Measurements from ENCODE around the gene CAVIN2.

CAVIN2 gene, protein sequence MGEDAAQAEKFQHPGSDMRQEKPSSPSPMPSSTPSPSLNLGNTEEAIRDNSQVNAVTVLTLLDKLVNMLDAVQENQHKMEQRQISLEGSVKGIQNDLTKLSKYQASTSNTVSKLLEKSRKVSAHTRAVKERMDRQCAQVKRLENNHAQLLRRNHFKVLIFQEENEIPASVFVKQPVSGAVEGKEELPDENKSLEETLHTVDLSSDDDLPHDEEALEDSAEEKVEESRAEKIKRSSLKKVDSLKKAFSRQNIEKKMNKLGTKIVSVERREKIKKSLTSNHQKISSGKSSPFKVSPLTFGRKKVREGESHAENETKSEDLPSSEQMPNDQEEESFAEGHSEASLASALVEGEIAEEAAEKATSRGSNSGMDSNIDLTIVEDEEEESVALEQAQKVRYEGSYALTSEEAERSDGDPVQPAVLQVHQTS

DNA sequence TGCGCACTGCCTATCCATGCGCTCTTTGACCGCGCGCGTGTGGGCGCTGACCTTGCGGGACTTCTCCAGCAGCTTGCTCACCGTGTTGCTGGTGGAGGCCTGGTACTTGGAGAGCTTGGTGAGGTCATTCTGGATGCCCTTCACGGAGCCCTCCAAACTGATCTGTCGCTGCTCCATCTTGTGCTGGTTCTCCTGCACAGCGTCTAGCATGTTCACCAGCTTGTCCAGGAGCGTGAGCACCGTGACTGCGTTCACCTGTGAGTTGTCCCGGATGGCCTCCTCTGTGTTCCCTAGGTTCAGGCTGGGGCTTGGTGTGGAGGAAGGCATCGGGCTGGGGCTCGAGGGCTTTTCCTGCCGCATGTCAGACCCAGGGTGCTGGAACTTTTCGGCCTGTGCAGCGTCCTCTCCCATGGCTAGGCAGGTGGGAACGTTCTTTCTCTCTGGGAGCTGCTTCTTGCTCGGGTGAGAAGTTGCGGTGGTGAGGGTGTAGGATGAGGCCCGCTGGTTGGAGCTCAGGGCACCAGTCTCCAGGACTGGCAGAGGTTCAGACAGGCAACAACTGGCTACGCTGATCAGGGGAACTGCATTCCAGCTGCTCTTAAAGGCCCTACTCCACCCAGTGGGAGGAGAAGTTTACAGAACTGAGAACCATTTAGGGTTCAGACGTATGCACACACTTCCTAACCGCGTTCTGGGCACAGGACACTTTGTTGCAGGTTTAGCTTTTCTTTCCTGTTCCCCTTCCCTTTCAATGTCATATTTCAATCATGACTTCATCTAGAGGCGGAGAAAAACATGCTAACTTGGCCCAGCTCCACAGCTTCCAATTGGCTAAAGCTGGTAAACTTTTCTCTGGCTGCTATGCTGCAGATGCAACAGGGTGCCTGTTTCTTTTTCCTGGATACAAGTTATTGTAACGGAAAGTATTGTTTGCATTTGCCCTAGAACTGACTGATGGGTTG lies at the start of gene CAVIN2:
TSS of gene CAVIN2 (minus strand) at position 574 of the 962 bp plus-strand sequence. CDS start at position 411, 163 bp downstream.
- peak; percentile 73 for DNase-seq (ENCODE audit: low read depth)

DNA sequence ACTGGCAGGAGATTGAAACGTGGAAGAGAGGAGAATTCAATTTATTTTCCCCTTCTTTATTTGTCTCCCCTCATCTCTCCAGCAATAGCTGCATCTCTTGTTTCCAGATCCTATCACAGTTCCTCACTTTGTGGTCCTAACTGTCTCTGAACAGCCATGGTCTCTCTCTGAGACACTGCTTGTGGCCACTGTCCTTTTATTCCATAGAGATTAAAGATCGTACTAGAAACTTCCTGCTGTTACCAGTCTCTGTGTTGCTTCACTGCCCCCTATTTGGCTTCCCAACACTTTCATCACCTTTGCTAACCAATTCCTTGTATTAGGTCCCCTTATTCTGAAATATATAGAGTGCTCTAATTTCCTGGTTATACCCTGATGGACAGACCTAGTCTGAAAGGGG lies 48.9 kb upstream of the CAVIN2 start:
- no peak for DNase-seq (ENCODE audit: low read depth)

DNA sequence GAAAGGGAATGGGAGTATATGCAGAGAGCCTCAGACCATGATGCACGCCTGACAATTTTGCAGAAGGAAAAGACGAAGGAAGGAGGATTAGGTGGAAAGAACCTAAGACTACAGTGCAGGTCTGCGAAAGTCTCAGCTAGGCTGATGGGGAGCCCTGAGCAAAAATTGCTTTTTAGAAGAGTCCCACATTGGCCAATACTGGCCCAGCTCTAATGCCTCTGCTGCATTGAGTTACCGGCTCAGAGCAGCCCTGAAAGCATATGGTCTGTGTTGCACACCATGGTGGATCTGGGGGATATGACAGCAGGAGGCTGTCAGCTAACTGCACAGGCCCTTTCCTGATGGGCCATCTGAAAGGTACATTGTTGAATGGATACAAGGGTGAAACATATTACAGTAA lies 48.3 kb upstream of the CAVIN2 start:
- no peak for DNase-seq (ENCODE audit: low read depth)

DNA sequence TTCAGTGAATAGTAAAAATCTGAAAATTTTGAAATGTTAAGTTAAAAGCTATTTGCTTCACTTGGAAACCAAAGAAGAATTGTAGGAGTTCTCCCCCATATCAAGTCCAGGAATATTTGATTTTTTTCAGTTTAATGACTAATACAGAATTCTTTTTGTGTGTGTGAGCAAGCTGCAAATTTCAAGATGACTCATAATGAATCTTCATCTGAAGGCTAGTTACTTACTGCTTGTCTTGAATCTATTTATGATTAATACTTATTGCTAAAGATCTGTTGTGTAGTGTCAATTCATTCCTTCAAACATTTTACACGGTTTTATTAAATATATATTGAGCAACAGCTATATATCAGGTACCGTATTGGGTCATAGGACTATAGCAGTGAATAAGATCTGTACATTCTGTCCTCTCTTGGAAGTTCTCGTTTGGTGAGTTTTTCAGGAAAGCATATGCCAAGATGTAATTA lies 47.8 kb upstream of the CAVIN2 start:
- DNase-seq (ENCODE audit: low read depth) = peak; percentile 69

DNA sequence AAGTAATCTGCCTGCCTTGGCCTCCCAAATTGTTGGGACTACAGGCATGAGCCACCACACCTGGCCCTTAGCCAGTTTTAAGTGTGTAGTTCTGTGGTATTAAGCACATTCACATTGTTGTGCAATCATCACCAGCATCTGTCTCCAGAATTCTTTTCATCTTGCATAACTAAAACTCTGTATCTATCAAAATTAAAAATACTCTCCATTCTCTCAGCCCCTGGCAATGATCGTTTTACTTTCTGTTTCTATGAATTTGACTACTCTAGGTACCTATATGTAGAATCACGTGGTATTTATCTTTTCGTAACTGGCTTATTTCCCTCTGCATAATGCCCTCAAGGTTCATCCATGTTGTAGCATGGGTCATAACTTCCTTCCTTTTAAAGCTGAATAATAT lies 45.5 kb upstream of the CAVIN2 start:
- DNase-seq (ENCODE audit: low read depth) = peak; percentile 55

DNA sequence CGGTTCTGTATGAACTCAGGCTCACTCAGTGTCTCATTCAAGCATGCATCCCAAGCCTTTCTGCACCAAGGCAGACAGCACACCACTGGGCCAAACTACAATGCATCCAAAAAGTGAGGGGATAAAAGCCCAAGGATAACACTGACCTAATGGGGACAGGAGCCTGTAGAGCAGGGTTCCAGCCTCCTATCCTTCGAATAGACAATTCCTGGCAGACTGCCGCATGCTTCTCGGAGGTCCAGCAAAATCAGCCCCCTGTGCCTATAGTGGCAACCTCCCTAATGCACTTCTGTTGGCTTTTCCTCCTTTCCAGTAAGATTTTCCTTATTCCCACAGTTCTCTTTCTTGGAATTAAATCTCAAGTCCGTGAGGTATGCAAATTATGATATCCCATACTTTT lies 44.8 kb upstream of the CAVIN2 start:
- DNase-seq (ENCODE audit: low read depth) = no peak

DNA sequence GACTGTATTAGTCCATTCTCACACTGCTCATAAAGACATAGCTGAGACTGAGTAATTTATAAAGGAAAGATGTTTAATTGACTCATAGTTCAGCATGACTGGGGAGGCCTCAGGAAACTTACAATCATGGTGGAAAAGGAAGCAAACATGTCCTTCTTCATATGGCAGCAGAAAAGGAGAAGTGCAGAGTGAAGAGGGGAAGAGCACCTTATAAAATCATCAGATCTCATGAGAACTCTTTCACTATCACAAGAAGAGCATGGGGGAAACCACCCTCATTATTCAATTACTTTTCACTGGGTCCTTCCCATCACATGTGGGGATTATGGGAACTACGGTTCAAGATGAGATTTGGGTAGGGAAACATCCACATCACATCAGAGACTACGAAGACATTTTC lies 43.0 kb upstream of the CAVIN2 start:
- DNase-seq (ENCODE audit: low read depth) = no peak

DNA sequence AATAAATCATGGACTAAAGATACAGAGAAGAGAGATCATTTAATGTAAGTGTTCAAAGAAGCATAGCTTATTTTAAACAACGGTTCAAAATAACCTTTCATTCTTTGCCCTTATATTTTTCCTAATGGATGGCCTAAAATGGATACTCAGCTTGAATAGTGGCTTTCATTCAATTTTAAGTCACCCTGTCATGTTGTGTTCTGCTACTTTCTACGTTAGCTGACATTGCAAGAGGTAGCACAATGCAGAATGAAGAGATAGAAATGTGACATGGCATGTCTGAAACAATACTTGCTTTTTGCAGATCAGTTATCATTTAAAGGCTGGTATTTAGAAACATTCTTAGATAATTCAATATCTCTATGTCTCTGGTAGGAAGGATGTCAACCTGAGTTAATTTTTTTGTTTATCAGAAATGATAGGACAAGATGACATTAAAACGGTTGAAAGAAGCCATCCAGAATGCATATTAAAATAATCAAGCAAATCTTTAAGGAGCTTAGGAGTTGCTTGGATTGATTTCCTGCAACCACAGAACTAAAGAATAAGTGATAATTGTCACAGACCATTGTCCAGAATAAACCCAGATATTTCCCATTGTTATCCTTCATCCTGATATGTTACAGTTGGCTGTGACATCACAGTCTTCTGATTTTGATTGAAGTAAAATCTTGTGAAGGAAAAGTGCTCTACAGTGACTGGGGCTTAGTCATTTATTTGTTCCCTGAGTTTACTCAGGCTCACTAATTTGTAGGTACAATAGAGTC lies 41.7 kb upstream of the CAVIN2 start:
- DNase-seq (ENCODE audit: low read depth) = no peak

DNA sequence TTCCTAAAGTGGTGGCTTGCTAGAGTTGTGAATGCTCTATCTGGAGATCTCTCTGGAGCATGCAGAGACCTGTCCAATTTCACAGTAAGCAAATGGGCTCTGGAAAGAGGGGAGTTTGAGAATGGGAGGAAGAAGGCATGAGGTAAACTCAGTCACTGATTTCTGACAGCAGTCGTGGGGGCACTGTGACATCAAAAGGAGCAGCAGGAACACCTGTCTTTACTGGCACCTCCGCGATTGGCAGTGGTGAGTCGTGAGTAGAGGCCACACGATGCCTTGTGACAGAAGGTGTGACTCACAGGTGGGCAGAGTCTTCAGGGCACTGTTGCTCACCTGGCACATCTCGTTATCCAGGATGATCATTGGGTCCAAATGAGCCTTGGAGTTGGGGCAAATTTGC lies 38.8 kb upstream of the CAVIN2 start:
- DNase-seq (ENCODE audit: low read depth) = no peak

DNA sequence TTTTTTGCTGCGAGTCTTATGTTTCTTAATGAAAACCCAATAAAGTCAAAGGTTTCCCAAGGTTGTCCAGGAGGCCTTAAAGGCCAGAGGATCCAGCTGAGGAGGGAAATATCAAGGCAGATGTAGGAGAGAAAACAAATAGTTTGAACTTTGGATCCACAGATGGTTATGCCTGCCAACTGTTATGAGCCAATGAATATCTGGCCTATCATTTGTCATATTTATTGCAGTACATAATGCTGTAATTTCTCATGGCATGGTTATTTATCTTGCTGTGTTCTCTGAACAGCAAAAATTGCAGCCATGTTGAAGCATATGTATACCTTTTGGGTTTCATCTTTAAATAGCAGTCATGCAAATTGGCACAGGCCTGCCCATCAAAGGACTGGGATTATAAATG lies 38.2 kb upstream of the CAVIN2 start:
- no peak for DNase-seq (ENCODE audit: low read depth)

DNA sequence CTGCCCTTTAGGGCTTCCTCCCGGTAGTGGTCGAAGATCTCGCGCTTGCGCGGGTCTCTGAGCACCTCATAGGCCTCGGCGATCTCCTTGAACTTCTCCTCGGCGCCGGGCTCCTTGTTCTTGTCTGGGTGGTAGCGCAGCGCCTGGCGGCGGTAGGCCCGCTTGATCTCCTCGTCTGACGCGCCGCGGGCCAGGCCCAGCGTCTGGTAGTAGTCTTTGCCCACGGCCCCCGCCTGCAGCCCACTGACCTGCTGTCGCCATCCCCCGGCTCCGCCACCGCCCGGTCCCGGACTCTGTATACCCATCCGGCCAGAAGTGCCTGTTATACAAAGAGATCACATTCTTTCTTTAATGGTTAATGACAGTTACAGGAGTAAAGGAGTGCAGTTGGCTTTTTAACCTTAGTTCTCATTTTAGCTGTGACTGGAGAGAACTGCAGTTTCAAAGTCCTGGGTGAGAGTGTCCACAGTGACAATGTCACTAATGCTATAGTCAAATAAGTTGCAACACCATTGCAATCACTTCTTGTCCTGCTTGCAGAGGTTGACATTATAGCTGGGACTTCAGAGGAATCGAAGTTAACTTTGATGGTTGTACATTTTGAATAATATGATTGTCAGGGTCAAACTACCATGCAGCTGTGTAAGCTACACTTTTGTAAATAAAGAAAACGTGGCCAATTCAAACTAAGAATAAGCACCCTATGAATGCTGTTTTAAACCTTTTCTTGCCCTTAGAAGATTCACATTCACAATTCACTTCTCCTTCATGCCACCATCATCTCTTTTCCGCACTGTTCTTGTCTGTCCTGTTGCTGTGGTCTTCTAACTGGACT lies 35.3 kb upstream of the CAVIN2 start:
- DNase-seq (ENCODE audit: low read depth) = no peak

DNA sequence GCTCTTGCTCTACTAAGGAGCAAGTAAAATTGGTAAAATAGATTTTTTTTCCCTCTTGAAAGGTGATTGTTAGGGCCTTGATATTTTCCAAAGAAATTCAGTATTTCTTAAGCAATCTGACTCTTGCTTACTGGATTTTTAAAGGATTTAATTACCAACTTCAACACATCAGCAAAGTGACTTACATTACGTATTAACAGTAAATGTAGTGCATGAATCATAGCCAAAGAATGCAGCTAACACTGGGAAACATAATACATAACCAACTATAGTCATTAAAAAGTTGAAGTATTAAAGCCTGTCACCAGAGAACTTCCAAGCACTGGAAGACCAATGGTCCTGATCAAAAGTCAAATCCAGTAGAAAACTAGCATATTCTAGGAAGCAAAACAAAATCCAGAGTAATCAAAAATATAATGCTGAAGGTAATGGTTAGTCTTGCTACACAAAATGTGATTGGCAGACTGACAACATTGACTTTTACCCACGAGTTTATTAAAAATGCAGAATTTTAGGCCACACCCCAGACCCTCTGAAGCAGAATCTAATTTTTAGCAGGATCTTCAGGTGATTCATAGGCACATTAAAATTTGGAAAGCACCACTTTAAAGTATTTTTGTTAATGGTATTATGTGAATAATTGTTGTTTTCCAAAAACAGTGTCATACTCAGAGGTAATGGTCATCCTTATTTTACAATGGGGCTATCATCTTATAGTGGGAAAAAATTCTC lies 31.8 kb upstream of the CAVIN2 start:
- peak; percentile 82 for DNase-seq (ENCODE audit: low read depth)

DNA sequence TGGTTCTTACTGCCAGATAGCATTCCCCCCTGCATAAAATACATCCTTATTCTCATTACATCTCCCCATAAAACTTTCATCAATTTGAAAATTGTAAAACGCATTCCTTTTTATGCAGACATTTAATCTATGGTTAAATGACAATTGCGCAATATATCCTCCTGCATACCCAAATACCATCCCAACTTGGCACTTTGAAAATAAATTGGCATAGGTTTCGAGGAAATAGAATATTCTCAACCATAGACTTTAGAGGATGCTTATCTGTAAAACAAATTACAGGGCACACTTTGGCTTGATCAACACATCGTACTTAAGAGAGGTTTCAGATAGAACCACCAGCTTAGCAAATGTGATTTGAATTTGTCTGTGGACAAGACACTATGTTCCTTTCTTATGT lies 31.0 kb upstream of the CAVIN2 start:
- no peak for DNase-seq (ENCODE audit: low read depth)

DNA sequence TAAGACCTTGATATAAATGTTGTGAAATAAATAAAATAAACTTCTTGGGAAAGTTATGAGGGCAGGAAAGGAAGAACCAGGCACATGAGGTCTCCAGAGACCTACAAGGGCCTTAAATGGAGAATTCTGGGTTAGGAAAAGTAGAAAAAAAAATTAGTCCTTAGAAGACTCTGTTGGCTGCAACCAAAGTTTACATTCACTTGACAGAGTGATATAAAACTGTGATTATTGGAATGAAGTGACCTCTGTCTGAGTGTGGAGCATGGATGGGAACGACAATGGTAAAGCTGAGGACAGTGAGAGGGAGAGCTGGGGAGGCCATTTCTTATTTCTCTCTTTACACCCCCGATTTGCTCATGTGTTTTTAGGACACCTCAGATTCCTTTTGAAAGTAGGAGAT lies 29.0 kb upstream of the CAVIN2 start:
- DNase-seq (ENCODE audit: low read depth) = no peak

DNA sequence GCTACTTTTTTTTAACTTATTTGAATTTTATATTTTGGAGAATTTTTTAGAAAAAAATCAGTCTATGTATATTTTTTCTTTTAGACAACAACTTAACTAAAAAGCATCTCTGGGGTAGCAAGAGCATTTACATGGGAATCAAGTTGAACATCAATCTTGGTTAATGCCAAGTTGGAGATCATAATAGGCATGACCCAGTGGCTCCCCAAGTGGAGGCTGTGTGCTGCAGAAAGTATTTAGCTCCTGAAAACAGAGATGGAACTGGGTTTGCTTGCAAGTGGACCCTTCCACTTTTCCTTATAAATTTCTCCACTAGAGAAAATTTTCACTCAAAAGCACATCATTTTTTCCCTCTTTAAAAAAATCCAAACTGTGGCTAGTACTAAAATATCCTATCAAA lies 23.9 kb upstream of the CAVIN2 start:
- no peak for DNase-seq (ENCODE audit: low read depth)

DNA sequence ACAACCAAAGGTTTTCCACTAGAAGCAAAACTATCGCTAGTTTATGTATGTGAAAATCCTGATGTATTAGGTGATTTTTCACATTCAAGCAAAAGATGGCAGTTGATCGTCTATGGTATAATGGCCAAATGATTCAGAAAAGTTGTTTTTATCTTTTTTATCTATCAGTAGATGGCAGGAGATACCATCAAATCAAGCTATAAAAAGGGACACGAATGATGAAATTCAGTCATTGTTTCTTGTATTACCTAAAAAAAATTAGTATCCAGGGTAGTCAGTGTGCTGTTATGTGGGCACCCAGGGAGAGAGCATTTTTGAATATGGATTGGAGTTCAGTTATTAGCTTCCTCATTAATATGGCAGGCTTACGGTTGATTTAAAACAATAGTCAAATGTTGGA lies 22.9 kb upstream of the CAVIN2 start:
- no peak for DNase-seq (ENCODE audit: low read depth)

DNA sequence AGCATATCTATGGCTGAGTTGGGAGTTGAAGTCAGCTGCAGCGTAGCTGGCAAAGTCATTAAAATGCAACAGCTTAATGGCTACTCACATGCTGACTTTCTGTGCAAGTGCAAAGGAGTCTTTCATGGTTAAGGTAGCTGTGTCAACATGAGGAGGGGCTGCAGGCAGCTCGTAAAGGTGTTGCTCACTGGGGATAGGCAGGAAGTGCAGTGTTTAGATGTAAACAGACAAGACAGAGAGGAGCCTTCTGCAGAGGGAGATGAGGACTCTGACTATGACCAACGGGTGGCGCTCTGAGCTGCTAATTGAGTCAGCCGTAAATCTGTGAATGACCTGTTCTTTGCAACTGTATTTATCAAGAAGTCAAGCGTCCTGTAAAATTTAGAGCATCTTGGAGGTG lies 22.3 kb upstream of the CAVIN2 start:
- no peak for DNase-seq (ENCODE audit: low read depth)

DNA sequence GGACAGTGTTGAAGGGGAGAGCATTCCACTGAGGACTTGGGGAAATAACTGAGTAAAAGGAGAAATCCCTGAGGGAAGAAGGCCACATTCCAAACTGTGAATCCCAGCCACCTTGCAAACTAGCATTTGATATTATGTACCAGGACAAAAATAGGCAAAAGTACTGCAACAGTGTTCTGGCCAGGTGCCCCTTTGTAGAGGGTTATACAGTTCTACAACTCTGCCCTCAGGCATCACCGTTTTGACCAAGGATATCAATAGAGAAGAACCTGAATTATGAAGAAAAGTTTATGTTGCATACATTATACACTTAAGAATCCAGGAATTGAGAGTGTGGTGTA lies 20.6 kb upstream of the CAVIN2 start:
- DNase-seq (ENCODE audit: low read depth) = no peak

DNA sequence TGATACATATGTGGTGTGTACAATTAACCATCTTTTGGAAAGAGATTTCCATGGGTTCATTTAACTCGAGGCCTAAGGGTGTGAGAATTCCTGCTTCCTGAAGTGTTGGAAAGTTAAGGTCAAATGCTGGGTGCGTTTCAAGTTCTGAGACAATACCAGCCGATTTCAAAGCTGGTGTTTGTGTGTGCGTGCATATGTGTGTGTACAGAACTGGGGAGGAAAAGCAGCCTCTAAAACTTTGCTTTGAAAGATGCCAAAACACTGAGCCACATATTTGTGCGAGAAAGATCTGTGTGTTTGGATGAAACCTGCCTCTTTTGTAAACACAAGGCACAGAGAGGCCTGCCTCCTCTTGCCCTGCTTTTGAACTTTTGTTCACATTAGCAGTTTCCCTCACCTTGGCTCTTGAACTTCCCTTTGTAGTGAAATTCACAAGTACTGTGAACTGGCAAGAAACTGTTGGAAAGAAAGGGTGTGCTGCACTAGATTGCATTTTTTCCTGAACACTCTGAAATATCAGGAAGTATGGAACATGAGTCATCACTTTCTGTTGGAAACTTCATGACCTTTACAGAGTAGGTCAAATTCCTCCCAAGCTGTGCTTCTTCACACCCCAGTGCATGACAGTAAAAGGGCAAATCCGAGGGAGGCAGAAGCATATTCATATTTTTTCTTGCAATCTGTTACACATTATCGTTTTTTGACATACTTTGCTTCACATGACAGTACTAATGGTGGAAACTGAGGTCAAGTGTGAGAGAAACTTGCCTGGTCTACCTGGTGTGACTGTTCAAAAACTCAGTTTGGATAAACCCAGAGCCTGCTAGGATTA lies 20.0 kb upstream of the CAVIN2 start:
- DNase-seq (ENCODE audit: low read depth) = peak; percentile 89

DNA sequence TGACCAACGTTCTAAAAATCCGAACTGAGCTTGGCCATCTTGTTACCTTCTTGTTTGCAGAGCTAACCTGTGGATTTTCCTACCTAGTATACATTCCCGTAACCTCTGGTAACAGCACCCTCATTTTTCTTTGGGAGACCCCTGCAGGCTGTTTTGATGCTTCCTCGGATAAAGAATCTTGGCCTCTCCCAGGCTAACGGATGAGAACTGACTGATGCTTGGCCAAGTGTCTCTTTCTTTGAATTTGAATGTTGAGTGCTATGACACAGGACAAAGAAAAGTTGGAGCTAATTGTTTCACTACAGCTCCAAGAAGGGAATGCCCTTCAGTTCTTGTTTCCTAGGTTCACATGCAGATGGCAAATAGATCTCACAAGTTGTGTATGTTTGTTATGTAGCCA lies 19.3 kb upstream of the CAVIN2 start:
- DNase-seq (ENCODE audit: low read depth) = no peak
